Measurements from ENCODE around the gene CD74.

Gene CD74

DNA sequence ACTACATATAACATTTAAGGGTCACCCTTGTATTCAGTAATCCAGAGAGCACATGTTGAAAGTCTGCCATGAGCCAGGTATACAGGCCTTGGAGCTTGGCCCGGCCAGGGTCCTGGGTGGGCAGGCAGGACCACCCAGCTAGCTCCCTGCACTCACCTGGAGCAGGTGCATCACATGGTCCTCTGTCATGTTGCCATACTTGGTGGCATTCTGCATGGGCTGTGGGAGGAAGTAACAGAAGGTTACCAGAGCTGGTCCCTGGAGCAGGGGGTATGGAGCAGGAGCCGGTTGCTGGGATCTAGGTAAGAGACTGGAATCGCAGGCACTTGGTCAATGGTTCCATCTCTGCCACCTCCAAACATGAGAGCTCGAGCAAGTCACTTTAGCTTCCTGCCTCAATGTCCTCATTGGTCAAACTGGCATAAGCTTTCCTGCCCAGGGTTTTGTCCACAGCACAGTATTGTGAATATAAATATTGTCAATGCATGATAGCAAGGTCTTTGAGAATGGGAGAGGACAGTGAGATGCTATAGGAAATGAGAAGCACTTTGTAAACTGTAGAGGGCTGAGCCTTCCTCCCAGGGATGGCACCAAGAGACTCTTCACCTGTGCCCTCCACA, 6.5 kb downstream of the CD74 start:
- H3K4me3 ChIP-seq (ENCODE audit: low read depth, low read length): no peak overlapping the region
- TF ChIP-seq, protein P1, sequence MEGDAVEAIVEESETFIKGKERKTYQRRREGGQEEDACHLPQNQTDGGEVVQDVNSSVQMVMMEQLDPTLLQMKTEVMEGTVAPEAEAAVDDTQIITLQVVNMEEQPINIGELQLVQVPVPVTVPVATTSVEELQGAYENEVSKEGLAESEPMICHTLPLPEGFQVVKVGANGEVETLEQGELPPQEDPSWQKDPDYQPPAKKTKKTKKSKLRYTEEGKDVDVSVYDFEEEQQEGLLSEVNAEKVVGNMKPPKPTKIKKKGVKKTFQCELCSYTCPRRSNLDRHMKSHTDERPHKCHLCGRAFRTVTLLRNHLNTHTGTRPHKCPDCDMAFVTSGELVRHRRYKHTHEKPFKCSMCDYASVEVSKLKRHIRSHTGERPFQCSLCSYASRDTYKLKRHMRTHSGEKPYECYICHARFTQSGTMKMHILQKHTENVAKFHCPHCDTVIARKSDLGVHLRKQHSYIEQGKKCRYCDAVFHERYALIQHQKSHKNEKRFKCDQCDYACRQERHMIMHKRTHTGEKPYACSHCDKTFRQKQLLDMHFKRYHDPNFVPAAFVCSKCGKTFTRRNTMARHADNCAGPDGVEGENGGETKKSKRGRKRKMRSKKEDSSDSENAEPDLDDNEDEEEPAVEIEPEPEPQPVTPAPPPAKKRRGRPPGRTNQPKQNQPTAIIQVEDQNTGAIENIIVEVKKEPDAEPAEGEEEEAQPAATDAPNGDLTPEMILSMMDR (IDR thresholded peaks at IDR 0.05; ENCODE audit: low read depth, low read length, missing control alignments): no peak
- no peak overlapping the region for H3K27ac ChIP-seq
- in situ Hi-C loops (cut with HindIII; ENCODE audit: low pct_ligation_motif_present, low sequenced_read_pairs): no loop called here
- H3K36me3 ChIP-seq (replicated peaks): peaks cover 3% of the 10 kb centered on the region
- H3K27me3 ChIP-seq (replicated peaks): no peaks in the 10 kb centered on the region
- no peak for DNase-seq

DNA sequence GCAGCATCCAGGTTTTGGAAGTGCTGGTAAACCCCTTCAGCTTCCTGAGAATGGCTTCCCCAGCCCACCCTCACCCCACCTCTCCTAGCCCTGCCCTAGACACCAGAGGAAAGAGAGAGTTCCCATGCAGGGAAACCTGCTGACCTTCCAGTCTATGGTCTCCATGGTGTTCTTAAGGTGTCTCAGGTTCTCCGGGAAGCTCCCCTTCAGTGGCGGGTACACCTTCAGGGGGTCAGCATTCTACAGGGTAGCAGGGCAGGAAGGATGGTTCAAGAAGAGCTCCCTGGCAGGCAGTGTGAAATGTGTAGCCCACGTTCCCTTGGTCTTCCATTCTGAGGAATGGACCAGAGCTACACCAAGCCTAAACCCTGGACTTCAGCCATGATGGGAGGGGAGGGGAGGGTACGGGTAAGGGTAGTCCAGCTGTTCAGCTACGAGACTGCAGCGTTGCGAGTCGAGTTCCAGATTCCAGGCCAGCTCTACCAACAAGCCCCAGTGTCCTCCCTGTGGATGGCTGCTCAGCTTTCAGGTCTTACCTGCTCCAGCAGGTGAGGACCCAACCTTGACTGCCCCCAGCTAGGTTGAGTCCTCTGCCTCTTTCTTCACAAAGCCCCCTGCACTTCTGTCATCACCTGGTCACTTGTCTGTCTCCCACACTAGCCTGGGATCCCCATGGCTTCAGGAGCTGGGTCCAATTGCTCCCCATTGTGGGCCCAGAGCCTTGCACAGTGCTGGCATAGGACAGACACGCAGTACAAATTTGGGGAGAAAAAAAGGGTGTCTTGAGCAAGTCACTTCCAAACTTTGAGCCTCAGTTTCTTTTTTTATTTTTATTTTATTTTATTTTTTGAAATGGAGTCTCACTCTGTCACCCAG, 7.5 kb downstream of the CD74 start:
- no peak overlapping the region for H3K4me3 ChIP-seq (ENCODE audit: low read depth, low read length)
- H3K27ac ChIP-seq: no peak overlapping the region
- in situ Hi-C loops (cut with HindIII; ENCODE audit: low pct_ligation_motif_present, low sequenced_read_pairs): no loop called here
- no peaks in the 10 kb centered on the region for H3K27me3 ChIP-seq (replicated peaks)
- TF ChIP-seq, protein P1 (IDR thresholded peaks at IDR 0.05; ENCODE audit: low read depth, low read length, missing control alignments): no peak
- DNase-seq: no peak
- H3K36me3 ChIP-seq (replicated peaks): peaks cover 8% of the 10 kb centered on the region

DNA sequence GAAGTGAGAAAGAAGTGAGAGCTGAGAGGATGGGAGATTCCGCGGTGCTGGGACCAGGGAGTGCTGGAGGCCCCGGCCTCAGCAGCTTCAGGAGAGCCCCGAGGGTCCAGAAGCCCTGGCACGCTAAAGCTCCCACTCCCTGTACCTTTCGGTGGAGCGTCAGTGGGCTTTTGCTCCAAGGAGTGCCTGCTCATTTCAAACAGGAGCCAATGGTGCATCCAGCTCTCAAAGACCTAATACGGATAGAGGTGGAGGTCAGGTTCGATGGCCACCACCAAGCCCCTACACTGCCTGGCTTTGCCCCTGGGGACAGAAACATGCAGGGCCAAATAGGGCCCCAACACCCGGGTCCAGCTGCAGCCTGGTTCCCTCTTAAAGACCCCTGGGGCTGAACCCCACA, 8.2 kb downstream of the CD74 start:
- DNase-seq: no peak
- in situ Hi-C loops (cut with HindIII; ENCODE audit: low pct_ligation_motif_present, low sequenced_read_pairs): no loop called here
- H3K4me3 ChIP-seq (ENCODE audit: low read depth, low read length): no peak overlapping the region
- no peaks in the 10 kb centered on the region for H3K27me3 ChIP-seq (replicated peaks)
- peaks cover 8% of the 10 kb centered on the region for H3K36me3 ChIP-seq (replicated peaks)
- no peak overlapping the region for H3K27ac ChIP-seq
- TF ChIP-seq, protein P1 (IDR thresholded peaks at IDR 0.05; ENCODE audit: low read depth, low read length, missing control alignments): no peak

DNA sequence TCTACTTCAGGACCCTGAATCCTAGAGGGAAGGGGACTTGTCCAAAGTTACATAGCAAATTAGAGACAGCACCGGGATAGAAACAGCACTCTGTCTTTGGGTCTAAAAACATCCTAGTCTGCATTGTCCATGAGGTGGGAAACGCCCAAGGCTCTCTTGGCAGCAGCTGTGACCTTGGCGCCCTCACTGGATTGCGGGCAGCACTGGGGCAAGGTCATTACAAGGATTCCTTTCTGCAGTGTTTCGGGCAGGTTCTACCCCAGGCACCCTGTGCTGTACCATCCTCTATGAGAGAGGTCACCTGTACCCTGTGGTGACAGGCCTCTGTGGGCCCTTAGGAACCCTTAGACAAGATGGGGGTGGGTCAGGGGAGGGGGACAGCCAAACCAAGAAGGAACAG, 8.6 kb downstream of the CD74 start:
- Histone ChIP-seq H3K27ac (no peak overlapping the region), H3K36me3 (replicated peaks) (peaks cover 8% of the 10 kb centered on the region), H3K4me3 (ENCODE audit: low read depth, low read length) (no peak overlapping the region), H3K27me3 (replicated peaks) (no peaks in the 10 kb centered on the region)
- in situ Hi-C loops (cut with HindIII; ENCODE audit: low pct_ligation_motif_present, low sequenced_read_pairs): no loop called here
- TF ChIP-seq, protein P1 (IDR thresholded peaks at IDR 0.05; ENCODE audit: low read depth, low read length, missing control alignments): no peak
- DNase-seq: no peak

DNA sequence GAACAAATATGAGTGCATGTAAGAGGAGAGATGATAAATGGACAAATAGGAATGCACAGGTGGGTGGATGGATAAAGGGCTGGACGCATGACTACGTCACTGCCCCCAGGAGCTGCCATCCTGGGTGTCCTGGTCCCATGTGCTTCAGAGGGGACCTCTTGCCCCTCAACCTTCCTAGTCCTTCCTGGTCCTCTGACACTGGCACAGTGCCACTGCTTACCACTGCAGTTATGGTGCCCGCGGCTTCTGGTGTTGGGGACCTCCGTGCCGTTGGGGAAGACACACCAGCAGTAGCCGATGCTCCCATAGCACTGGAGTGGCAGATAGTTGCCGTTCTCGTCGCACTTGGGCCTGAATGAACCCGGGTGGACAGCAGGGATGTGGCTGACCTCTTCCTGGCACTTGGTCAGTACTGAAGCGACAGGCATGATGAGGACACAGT, 9.8 kb downstream of the CD74 start:
- in situ Hi-C loops (cut with HindIII; ENCODE audit: low pct_ligation_motif_present, low sequenced_read_pairs): no loop called here
- TF ChIP-seq, protein P1 (IDR thresholded peaks at IDR 0.05; ENCODE audit: low read depth, low read length, missing control alignments): no peak
- Histone ChIP-seq H3K27me3 (replicated peaks) (no peaks in the 10 kb centered on the region), H3K27ac (no peak overlapping the region), H3K4me3 (ENCODE audit: low read depth, low read length) (no peak overlapping the region), H3K36me3 (replicated peaks) (peaks cover 8% of the 10 kb centered on the region)
- DNase-seq: no peak

Data from brain microvascular endothelial cell (primary cell).